ENCODE measurements around the gene PTPN22. TPM values are rescaled to one million over a fixed set of nuclear protein-coding genes. Genes with fewer than 3 reads are reported as not detected.

Gene PTPN22
- total RNA-seq, 4 donors from 2014 or later: 0.27 to 1.4 (median 1.1) TPM

GRCh38 chr1:113859478-113860175, 11.9 kb downstream of the PTPN22 start:
- no peak for TF ChIP-seq CTCF (IDR thresholded peaks at IDR 0.05)
- TF ChIP-seq POLR2A (IDR thresholded peaks at IDR 0.05): no peak
- TF ChIP-seq EP300 (IDR thresholded peaks at IDR 0.05): no peak
- no peak for TF ChIP-seq POLR2AphosphoS5 (IDR thresholded peaks at IDR 0.05)
- 44 to 81% methylated on average over 2 to 3 of the region's 3 CpGs for WGBS, 2 donors (ENCODE audit: low coverage in 1 of 2)
- H3K27me3 ChIP-seq: no peaks in the 10 kb centered on the region
- H3K36me3 ChIP-seq: no peaks in the 10 kb centered on the region
- no peak for ATAC-seq
- H3K27ac ChIP-seq: no peak overlapping the region
- H3K4me1 ChIP-seq: no peaks in the 10 kb centered on the region
- H3K9me3 ChIP-seq: no peaks in the 10 kb centered on the region
- H3K4me3 ChIP-seq: no peak overlapping the region

GRCh38 chr1:113858982-113859381, 12.5 kb downstream of the PTPN22 start:
- Histone ChIP-seq H3K27ac (no peak overlapping the region), H3K9me3 (no peaks in the 10 kb centered on the region), H3K36me3 (no peaks in the 10 kb centered on the region), H3K27me3 (no peaks in the 10 kb centered on the region), H3K4me1 (no peaks in the 10 kb centered on the region), H3K4me3 (no peak overlapping the region)
- no peak for ATAC-seq
- WGBS, 2 donors (ENCODE audit: low coverage in 1 of 2): 100% methylated on average over 1 of the region's 1 CpG
- no peak for TF ChIP-seq POLR2A (IDR thresholded peaks at IDR 0.05)
- no peak for TF ChIP-seq POLR2AphosphoS5 (IDR thresholded peaks at IDR 0.05)

- Histone ChIP-seq H3K27me3 (no peaks in the 10 kb centered on the region), H3K4me3 (no peak overlapping the region), H3K36me3 (no peaks in the 10 kb centered on the region), H3K4me1 (no peaks in the 10 kb centered on the region), H3K9me3 (no peaks in the 10 kb centered on the region), H3K27ac (no peak overlapping the region)
- no peak for TF ChIP-seq EP300 (IDR thresholded peaks at IDR 0.05)
- TF ChIP-seq CTCF (IDR thresholded peaks at IDR 0.05): no peak
- TF ChIP-seq POLR2AphosphoS5 (IDR thresholded peaks at IDR 0.05): no peak
- no peak for TF ChIP-seq POLR2A (IDR thresholded peaks at IDR 0.05)
- 68 to 79% methylated on average over 2 to 3 of the region's 3 CpGs for WGBS, 2 donors (ENCODE audit: low coverage in 1 of 2)
- ATAC-seq: no peak
Observed at GRCh38 chr1:113858418-113858817, 13.1 kb downstream of the PTPN22 start.

GRCh38 chr1:113857776-113858175, 13.7 kb downstream of the PTPN22 start:
- no peaks in the 10 kb centered on the region for H3K27me3 ChIP-seq
- no peaks in the 10 kb centered on the region for H3K9me3 ChIP-seq
- no peaks in the 10 kb centered on the region for H3K4me1 ChIP-seq
- H3K27ac ChIP-seq: no peak overlapping the region
- WGBS, 2 donors (ENCODE audit: low coverage in 1 of 2): 72 to 78% methylated on average over 3 of the region's 3 CpGs
- no peaks in the 10 kb centered on the region for H3K36me3 ChIP-seq
- no peak for TF ChIP-seq CTCF (IDR thresholded peaks at IDR 0.05)
- no peak for TF ChIP-seq EP300 (IDR thresholded peaks at IDR 0.05)
- TF ChIP-seq POLR2A (IDR thresholded peaks at IDR 0.05): no peak
- TF ChIP-seq POLR2AphosphoS5 (IDR thresholded peaks at IDR 0.05): no peak
- no peak for ATAC-seq
- H3K4me3 ChIP-seq: no peak overlapping the region

- H3K27me3 ChIP-seq: no peaks in the 10 kb centered on the region
- WGBS, 2 donors (ENCODE audit: low coverage in 1 of 2): 75 to 96% methylated on average over 2 of the region's 2 CpGs
- no peak overlapping the region for H3K4me3 ChIP-seq
- no peak for ATAC-seq
- no peaks in the 10 kb centered on the region for H3K36me3 ChIP-seq
- H3K9me3 ChIP-seq: no peaks in the 10 kb centered on the region
- H3K4me1 ChIP-seq: no peaks in the 10 kb centered on the region
- TF ChIP-seq CTCF (IDR thresholded peaks at IDR 0.05) (no peak), POLR2A (IDR thresholded peaks at IDR 0.05) (no peak), EP300 (IDR thresholded peaks at IDR 0.05) (no peak), POLR2AphosphoS5 (IDR thresholded peaks at IDR 0.05) (no peak)
- no peak overlapping the region for H3K27ac ChIP-seq
Observed at GRCh38 chr1:113856401-113856790, 15.1 kb downstream of the PTPN22 start.
